OCI-LY3 (cell line): ENCODE data around the gene FAR1.

Source experiments
- EZH2phosphoT487 ChIP-seq: fragments of 200-600 bp; shearing (Covaris generic); IDR thresholded peaks from 2 replicates; pipeline ENCODE4 v1.6.1; 2018; ENCODE audit warnings: antibody characterized with exemption, mixed run types, low read depth
- TF ChIP-seq, protein P1 (sequence below): fragments of 200-600, 300-600 bp; sonication (generic); IDR thresholded peaks from 2 replicates; pipeline ENCODE4 v1.5.1; 2014; ENCODE audit warnings: antibody characterized with exemption, low read length, low read depth

DNA sequence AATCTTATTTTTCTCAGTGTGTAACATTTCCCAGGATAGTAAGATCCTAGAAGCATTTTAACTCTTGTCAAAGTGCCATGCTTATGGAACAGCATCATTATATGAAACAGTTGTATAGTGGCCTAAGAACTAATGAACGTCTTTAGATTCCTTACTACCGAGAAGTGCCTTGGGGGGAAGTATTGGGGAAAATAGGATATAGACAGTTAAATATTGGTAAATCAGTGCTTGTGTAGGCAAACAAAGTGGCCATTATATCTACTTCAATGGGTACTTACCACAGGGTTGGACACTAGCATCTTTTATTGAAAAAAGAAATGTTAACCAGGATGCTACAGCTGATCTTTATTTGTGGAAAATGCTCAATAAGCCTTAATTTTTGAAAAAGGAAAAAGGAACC is 11.3 kb downstream of the FAR1 start:
- TF ChIP-seq, protein P1, sequence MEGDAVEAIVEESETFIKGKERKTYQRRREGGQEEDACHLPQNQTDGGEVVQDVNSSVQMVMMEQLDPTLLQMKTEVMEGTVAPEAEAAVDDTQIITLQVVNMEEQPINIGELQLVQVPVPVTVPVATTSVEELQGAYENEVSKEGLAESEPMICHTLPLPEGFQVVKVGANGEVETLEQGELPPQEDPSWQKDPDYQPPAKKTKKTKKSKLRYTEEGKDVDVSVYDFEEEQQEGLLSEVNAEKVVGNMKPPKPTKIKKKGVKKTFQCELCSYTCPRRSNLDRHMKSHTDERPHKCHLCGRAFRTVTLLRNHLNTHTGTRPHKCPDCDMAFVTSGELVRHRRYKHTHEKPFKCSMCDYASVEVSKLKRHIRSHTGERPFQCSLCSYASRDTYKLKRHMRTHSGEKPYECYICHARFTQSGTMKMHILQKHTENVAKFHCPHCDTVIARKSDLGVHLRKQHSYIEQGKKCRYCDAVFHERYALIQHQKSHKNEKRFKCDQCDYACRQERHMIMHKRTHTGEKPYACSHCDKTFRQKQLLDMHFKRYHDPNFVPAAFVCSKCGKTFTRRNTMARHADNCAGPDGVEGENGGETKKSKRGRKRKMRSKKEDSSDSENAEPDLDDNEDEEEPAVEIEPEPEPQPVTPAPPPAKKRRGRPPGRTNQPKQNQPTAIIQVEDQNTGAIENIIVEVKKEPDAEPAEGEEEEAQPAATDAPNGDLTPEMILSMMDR, result no peak
- TF ChIP-seq EZH2phosphoT487, result no peak
